ENCODE results near the gene B3GNT9.

The B3GNT9 gene

GRCh38 chr16:67147437-67148140 is 3.2 kb downstream of the B3GNT9 start:
- no peaks in the 10 kb centered on the region for H3K9me2 ChIP-seq (replicated peaks; ENCODE audit: low read depth, low read length)
- H3K9ac ChIP-seq (ENCODE audit: low read depth, low read length, poor library complexity, severe bottlenecking), result no peak overlapping the region
- no peaks in the 10 kb centered on the region for H3K4me1 ChIP-seq (ENCODE audit: insufficient read depth, low read length, poor library complexity, severe bottlenecking)
- H2AFZ ChIP-seq (ENCODE audit: low read length), result no peak overlapping the region
- H4K20me1 ChIP-seq (ENCODE audit: insufficient read depth, low read length, poor library complexity, severe bottlenecking), result no peaks in the 10 kb centered on the region
- no peaks in the 10 kb centered on the region for H3K27me3 ChIP-seq (ENCODE audit: insufficient read depth, low read length, poor library complexity, severe bottlenecking)
- peaks cover 57% of the 10 kb centered on the region; the same call in 1 of the 2 replicates for H3K36me3 ChIP-seq (ENCODE audit: insufficient read depth, low read length)
- TF ChIP-seq, protein P1, sequence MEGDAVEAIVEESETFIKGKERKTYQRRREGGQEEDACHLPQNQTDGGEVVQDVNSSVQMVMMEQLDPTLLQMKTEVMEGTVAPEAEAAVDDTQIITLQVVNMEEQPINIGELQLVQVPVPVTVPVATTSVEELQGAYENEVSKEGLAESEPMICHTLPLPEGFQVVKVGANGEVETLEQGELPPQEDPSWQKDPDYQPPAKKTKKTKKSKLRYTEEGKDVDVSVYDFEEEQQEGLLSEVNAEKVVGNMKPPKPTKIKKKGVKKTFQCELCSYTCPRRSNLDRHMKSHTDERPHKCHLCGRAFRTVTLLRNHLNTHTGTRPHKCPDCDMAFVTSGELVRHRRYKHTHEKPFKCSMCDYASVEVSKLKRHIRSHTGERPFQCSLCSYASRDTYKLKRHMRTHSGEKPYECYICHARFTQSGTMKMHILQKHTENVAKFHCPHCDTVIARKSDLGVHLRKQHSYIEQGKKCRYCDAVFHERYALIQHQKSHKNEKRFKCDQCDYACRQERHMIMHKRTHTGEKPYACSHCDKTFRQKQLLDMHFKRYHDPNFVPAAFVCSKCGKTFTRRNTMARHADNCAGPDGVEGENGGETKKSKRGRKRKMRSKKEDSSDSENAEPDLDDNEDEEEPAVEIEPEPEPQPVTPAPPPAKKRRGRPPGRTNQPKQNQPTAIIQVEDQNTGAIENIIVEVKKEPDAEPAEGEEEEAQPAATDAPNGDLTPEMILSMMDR (conservative IDR thresholded peaks at IDR 0.05; ENCODE audit: low read length), result no peak
- TF ChIP-seq EZH2phosphoT487 (IDR thresholded peaks at IDR 0.05; ENCODE audit: borderline replicate concordance), result no peak
- H3K9me3 ChIP-seq (ENCODE audit: insufficient read depth, low read depth, low read length), result no peaks in the 10 kb centered on the region
- H3K4me2 ChIP-seq (ENCODE audit: low read depth, low read length, poor library complexity, severe bottlenecking), result no peak overlapping the region
- no peak overlapping the region for H3K4me3 ChIP-seq (ENCODE audit: low read length, poor library complexity, severe bottlenecking)
- H3F3A ChIP-seq (ENCODE audit: low read depth), result no peaks in the 10 kb centered on the region
- H3K79me2 ChIP-seq (ENCODE audit: insufficient read depth, low read length), result no peaks in the 10 kb centered on the region

GRCh38 chr16:67146523-67147357 is 4.1 kb downstream of the B3GNT9 start:
- Histone ChIP-seq H3K4me2 (ENCODE audit: low read depth, low read length, poor library complexity, severe bottlenecking) (no peak overlapping the region), H4K20me1 (ENCODE audit: insufficient read depth, low read length, poor library complexity, severe bottlenecking) (no peaks in the 10 kb centered on the region), H2AFZ (ENCODE audit: low read length) (no peak overlapping the region), H3K4me3 (ENCODE audit: low read length, poor library complexity, severe bottlenecking) (no peak overlapping the region), H3F3A (ENCODE audit: low read depth) (no peaks in the 10 kb centered on the region), H3K9ac (ENCODE audit: low read depth, low read length, poor library complexity, severe bottlenecking) (no peak overlapping the region), H3K27me3 (ENCODE audit: insufficient read depth, low read length, poor library complexity, severe bottlenecking) (no peaks in the 10 kb centered on the region), H3K4me1 (ENCODE audit: insufficient read depth, low read length, poor library complexity, severe bottlenecking) (no peaks in the 10 kb centered on the region), H3K36me3 (ENCODE audit: insufficient read depth, low read length) (peaks cover 64% of the 10 kb centered on the region; the same call in 1 of the 2 replicates), H3K9me3 (ENCODE audit: insufficient read depth, low read depth, low read length) (no peaks in the 10 kb centered on the region), H3K9me2 (replicated peaks; ENCODE audit: low read depth, low read length) (no peaks in the 10 kb centered on the region), H3K79me2 (ENCODE audit: insufficient read depth, low read length) (no peaks in the 10 kb centered on the region)
- no peak for TF ChIP-seq EZH2phosphoT487 (IDR thresholded peaks at IDR 0.05; ENCODE audit: borderline replicate concordance)
- TF ChIP-seq, protein P1 (conservative IDR thresholded peaks at IDR 0.05; ENCODE audit: low read length), result no peak

GRCh38 chr16:67145746-67146145 is 5.1 kb downstream of the B3GNT9 start:
- Histone ChIP-seq H3K79me2 (ENCODE audit: insufficient read depth, low read length) (no peaks in the 10 kb centered on the region), H3K36me3 (ENCODE audit: insufficient read depth, low read length) (peaks cover 74% of the 10 kb centered on the region; the same call in 1 of the 2 replicates)

More at GRCh38 chr16:67145746-67146145, 5.1 kb downstream of the B3GNT9 start:
- Histone ChIP-seq H3K27me3 (ENCODE audit: insufficient read depth, low read length, poor library complexity, severe bottlenecking) (no peaks in the 10 kb centered on the region), H3F3A (ENCODE audit: low read depth) (no peaks in the 10 kb centered on the region), H3K4me2 (ENCODE audit: low read depth, low read length, poor library complexity, severe bottlenecking) (no peak overlapping the region), H3K4me3 (ENCODE audit: low read length, poor library complexity, severe bottlenecking) (no peak overlapping the region), H3K9me2 (replicated peaks; ENCODE audit: low read depth, low read length) (no peaks in the 10 kb centered on the region), H3K9ac (ENCODE audit: low read depth, low read length, poor library complexity, severe bottlenecking) (no peak overlapping the region), H2AFZ (ENCODE audit: low read length) (no peak overlapping the region), H4K20me1 (ENCODE audit: insufficient read depth, low read length, poor library complexity, severe bottlenecking) (no peaks in the 10 kb centered on the region), H3K9me3 (ENCODE audit: insufficient read depth, low read depth, low read length) (no peaks in the 10 kb centered on the region), H3K4me1 (ENCODE audit: insufficient read depth, low read length, poor library complexity, severe bottlenecking) (no peaks in the 10 kb centered on the region)
- no peak for TF ChIP-seq EZH2phosphoT487 (IDR thresholded peaks at IDR 0.05; ENCODE audit: borderline replicate concordance)
- TF ChIP-seq, protein P1 (conservative IDR thresholded peaks at IDR 0.05; ENCODE audit: low read length), result no peak
